Measurements from ENCODE around the gene DNALI1.

- TF ChIP-seq POLR2AphosphoS5 (IDR thresholded peaks at IDR 0.05; ENCODE audit: low read depth, low read length) (no peak), POLR2A (IDR thresholded peaks at IDR 0.05; ENCODE audit: low read depth, low read length) (no peak)
Observed at GRCh38 chr1:37553598-37553926, 3.2 kb upstream of the DNALI1 start.

Data from GM12892 (cell line).